ENCODE results near the gene SIK3. TPM values are rescaled to one million over a fixed set of nuclear protein-coding genes. Genes with fewer than 3 reads are reported as not detected.
A peak's percentile ranks its signal among the peaks of the same experiment; 100 is the strongest.

SIK3 gene
- total RNA-seq, 1 donor from 2014 or later, result 88.4 TPM

GRCh38 chr11:117045956-117046355, 52.3 kb downstream of the SIK3 start:
- no peak for DNase-seq
- peaks cover 24% of the 10 kb centered on the region for H3K36me3 Mint-ChIP-seq (ENCODE audit: low read depth)
- no peak overlapping the region for H3K27ac Mint-ChIP-seq
- CTCF ChIA-PET, result no interaction called here
- no peak overlapping the region for H3K4me3 Mint-ChIP-seq
- no peaks in the 10 kb centered on the region for H3K27me3 Mint-ChIP-seq
- POLR2A ChIA-PET, result interaction anchor here (0.6 kb wide), 1 partner anchor 21 kb away, joined by 7 read pairs; no protein-coding TSS in a partner anchor
- ATAC-seq (ENCODE audit: low read depth), result no peak
- H3K4me1 Mint-ChIP-seq, result peaks cover 59% of the 10 kb centered on the region
- TF ChIP-seq CTCF (IDR thresholded peaks at IDR 0.05), result no peak
- intact Hi-C loops (cut with micrococcal nuclease), result no loop called here
- H3K9me3 Mint-ChIP-seq, result no peaks in the 10 kb centered on the region

- H3K4me1 Mint-ChIP-seq, result peaks cover 62% of the 10 kb centered on the region
- no peak overlapping the region for H3K27ac Mint-ChIP-seq
- intact Hi-C loops (cut with micrococcal nuclease), result no loop called here
- DNase-seq, result no peak
- H3K36me3 Mint-ChIP-seq (ENCODE audit: low read depth), result peaks cover 20% of the 10 kb centered on the region
- ChIA-PET POLR2A (no interaction called here), CTCF (no interaction called here)
- no peak overlapping the region for H3K4me3 Mint-ChIP-seq
- no peaks in the 10 kb centered on the region for H3K27me3 Mint-ChIP-seq
- TF ChIP-seq CTCF (IDR thresholded peaks at IDR 0.05), result no peak
- no peaks in the 10 kb centered on the region for H3K9me3 Mint-ChIP-seq
- ATAC-seq (ENCODE audit: low read depth), result no peak
These were observed 53.0 kb downstream of the SIK3 start for GRCh38 chr11:117045196-117045595.

GRCh38 chr11:117044287-117045035, 53.8 kb downstream of the SIK3 start:
- ChIA-PET POLR2A (interaction anchor here (0.7 kb wide), 1 partner anchor 60 kb away, joined by 5 read pairs; no protein-coding TSS in a partner anchor), CTCF (no interaction called here)
- Mint-ChIP-seq H3K4me3 (no peak overlapping the region), H3K36me3 (ENCODE audit: low read depth) (peaks cover 21% of the 10 kb centered on the region), H3K9me3 (no peaks in the 10 kb centered on the region), H3K27me3 (no peaks in the 10 kb centered on the region), H3K4me1 (peaks cover 70% of the 10 kb centered on the region), H3K27ac (no peak overlapping the region)
- TF ChIP-seq CTCF (IDR thresholded peaks at IDR 0.05), result no peak
- ATAC-seq (ENCODE audit: low read depth) (no peak), DNase-seq (no peak)
- intact Hi-C loops (cut with micrococcal nuclease), result no loop called here

GRCh38 chr11:117042689-117043088, 55.5 kb downstream of the SIK3 start:
- H3K9me3 Mint-ChIP-seq, result no peaks in the 10 kb centered on the region
- TF ChIP-seq CTCF (IDR thresholded peaks at IDR 0.05), result no peak
- H3K27ac Mint-ChIP-seq, result no peak overlapping the region
- H3K4me3 Mint-ChIP-seq, result no peak overlapping the region
- ATAC-seq (ENCODE audit: low read depth) (no peak), DNase-seq (no peak)
- ChIA-PET CTCF (interaction anchor here (0.8 kb wide), 1 partner anchor 124 kb away, joined by 3 read pairs; no protein-coding TSS in a partner anchor), POLR2A (interaction anchor here (0.6 kb wide), 1 partner anchor 11 kb away, joined by 3 read pairs; no protein-coding TSS in a partner anchor)
- no peaks in the 10 kb centered on the region for H3K27me3 Mint-ChIP-seq
- peaks cover 83% of the 10 kb centered on the region for H3K4me1 Mint-ChIP-seq
- H3K36me3 Mint-ChIP-seq (ENCODE audit: low read depth), result peaks cover 21% of the 10 kb centered on the region
- intact Hi-C loops (cut with micrococcal nuclease), result no loop called here

- DNase-seq, result no peak
- Mint-ChIP-seq H3K4me3 (no peak overlapping the region), H3K36me3 (ENCODE audit: low read depth) (peaks cover 12% of the 10 kb centered on the region), H3K4me1 (peaks cover 76% of the 10 kb centered on the region), H3K27me3 (no peaks in the 10 kb centered on the region), H3K27ac (peak overlapping the region; percentile 47), H3K9me3 (no peaks in the 10 kb centered on the region)
- CTCF ChIA-PET, result interaction anchor here (1.0 kb wide), 1 partner anchor 66 kb away, joined by 3 read pairs; no protein-coding TSS in a partner anchor
- POLR2A ChIA-PET, result interaction anchor here (1.5 to 1.6 kb wide), 2 partner anchors 11 to 23 kb away, joined by 4 read pairs; no protein-coding TSS in a partner anchor
- ATAC-seq (ENCODE audit: low read depth), result peak; percentile 47
- TF ChIP-seq CTCF (IDR thresholded peaks at IDR 0.05), result no peak
- intact Hi-C loops (cut with micrococcal nuclease), result loop anchor here (2.0 kb wide), 2 partner anchors 15 kb away; no protein-coding TSS in a partner anchor
These were observed 58.3 kb downstream of the SIK3 start for GRCh38 chr11:117039900-117040299.
